Ectodermal cell (in vitro differentiated cells): ENCODE results near the gene ENAH.
"Not testable (repeated sequence)": the region's sequence is repeated elsewhere in the genome, so short reads cannot be mapped to it uniquely, and the experiment has no call there.

Experiments
- H3K27ac ChIP-seq: 2 replicates; pipeline ENCODE4 v1.7.0; 2013; ENCODE audit warnings: mild to moderate bottlenecking, low read depth, low read length; ENCODE audit not compliant: insufficient read depth, poor library complexity, severe bottlenecking
- H3K27me3 ChIP-seq: 2 replicates; pipeline ENCODE4 v1.7.0; 2013; ENCODE audit warnings: mild to moderate bottlenecking, low read length; ENCODE audit not compliant: insufficient read depth, control insufficient read depth, poor library complexity, severe bottlenecking
- H3K36me3 ChIP-seq: one replicate; pipeline ENCODE4 v1.7.0; 2013; ENCODE audit warnings: low read length; ENCODE audit not compliant: control insufficient read depth, insufficient read depth
- H3K4me1 ChIP-seq: one replicate; pipeline ENCODE4 v1.7.0; 2013; ENCODE audit warnings: low read length; ENCODE audit not compliant: control insufficient read depth, insufficient read depth
- H3K4me3 ChIP-seq: 2 replicates; pipeline ENCODE4 v1.7.0; 2013; ENCODE audit warnings: low read depth, low read length, control low read depth; ENCODE audit not compliant: insufficient read depth
- H3K9me3 ChIP-seq: 2 replicates; pipeline ENCODE4 v1.7.0; 2013; ENCODE audit warnings: mild to moderate bottlenecking, low read length, moderate library complexity; ENCODE audit not compliant: control insufficient read depth
- WGBS, 2 experiments: methylation state at CpG; one replicate each; pipeline ENCODE4 v1.1.7; 2013; ENCODE audit warnings: missing lambda C conversion rate in 2 of 2; 5-methylcytosine and 5-hydroxymethylcytosine counted together

Gene ENAH

DNA sequence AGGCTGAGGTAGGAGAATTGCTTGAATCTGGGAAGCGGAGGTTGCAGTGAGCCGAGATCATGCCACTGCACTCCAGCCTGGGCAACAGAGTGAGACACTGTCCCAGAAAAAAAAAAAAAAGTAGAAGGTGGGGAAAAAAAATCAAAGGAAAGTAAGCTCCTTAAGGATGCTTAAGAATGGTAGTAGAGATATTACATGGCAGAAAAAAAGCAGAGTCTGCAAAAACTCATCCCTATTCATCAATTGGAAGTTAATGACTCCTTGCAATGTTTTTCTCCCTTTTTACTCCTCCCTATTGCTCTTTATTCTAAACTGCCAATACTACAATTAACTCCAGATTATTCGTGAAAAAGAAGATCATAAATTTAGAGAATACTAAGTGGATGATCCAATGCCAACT is 23.4 kb downstream of the ENAH start:
- Histone ChIP-seq H3K27ac (no peak overlapping the region), H3K4me3 (no peak overlapping the region), H3K9me3 (no peaks in the 10 kb centered on the region), H3K27me3 (no peaks in the 10 kb centered on the region), H3K36me3 (no peaks in the 10 kb centered on the region), H3K4me1 (peaks cover 12% of the 10 kb centered on the region)
- 90 to 97% methylated on average over 2 to 3 of the region's 3 CpGs for WGBS, 2 experiments

DNA sequence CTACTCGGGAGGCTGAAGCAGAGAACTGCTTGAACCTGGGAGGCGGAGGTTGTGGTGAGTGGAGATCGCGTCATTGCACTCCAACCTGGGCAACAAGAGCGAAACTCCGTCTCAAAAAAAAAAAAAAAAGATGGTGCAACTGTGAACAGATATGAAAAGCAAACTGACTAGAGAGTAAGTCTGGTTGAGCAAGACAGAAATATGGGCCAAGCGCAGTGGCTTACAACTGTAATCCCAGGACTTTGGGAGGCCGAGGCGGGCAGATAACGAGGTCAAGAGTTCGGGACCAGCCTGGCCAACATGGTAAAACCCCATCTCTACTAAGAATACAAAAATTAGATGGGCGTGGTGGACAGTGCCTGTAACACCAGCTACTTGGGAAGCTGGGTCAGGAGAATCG is 24.1 kb downstream of the ENAH start:
- H3K27ac ChIP-seq, H3K27me3 ChIP-seq, H3K9me3 ChIP-seq, H3K4me3 ChIP-seq, H3K36me3 ChIP-seq: not testable (repeated sequence)
- WGBS, 2 experiments: 93 to 97% methylated on average over 13 of the region's 13 CpGs
- H3K4me1 ChIP-seq: peaks cover 12% of the 10 kb centered on the region

DNA sequence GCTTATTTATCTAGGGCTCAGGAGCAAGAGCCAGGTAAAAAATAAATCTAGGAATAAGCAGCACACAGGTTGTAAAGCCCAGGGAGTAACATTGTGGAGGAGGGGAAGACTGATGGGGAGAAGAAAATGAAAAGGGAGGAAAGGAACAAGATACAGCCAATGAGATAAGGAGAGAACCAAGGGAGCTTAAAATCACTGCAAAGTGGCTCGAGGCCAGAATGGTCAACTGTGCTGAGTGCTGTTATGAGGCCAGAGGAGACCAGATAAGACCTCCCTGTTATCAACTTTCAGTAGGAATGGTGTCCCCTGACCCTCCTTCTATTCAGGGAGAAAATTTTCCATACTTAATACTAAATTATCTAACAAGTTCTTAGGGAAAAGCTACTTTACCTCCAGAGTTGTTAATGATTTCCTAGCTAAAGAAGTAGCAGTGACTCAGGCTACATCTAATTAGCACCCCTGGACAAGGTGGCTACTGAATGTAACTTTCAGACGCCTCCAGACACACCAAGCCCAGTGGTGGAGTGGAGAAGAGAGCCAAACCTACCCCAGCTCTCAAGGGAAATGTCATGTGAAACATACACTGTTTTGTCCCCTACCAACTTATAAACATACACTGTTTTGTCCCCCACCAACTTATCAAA is 25.5 kb downstream of the ENAH start:
- Histone ChIP-seq H3K9me3 (no peaks in the 10 kb centered on the region), H3K27me3 (no peaks in the 10 kb centered on the region), H3K4me3 (no peak overlapping the region), H3K36me3 (peaks cover 3% of the 10 kb centered on the region), H3K4me1 (peaks cover 12% of the 10 kb centered on the region), H3K27ac (no peak overlapping the region)
- WGBS, 2 experiments: 83 to 88% methylated on average over 2 of the region's 2 CpGs

DNA sequence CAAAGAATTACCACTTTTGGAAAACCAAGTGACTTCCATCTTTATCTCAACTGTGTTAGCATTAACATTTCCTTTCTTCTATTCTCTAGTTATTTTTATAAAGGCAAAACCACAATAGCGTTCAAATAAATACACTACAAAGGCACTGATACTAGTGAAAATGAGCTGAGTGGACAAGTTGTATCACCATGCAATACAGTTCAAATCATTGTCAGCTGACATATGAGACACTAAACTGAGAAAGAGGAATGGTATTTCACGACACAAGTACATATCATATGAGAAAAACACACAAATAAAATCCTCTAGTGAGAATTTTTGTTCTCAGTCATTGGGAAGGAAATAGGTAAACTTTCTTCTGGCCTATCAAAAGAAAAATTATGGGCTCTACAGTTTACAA is 26.2 kb downstream of the ENAH start:
- Histone ChIP-seq H3K36me3 (peaks cover 4% of the 10 kb centered on the region), H3K27ac (no peak overlapping the region), H3K9me3 (no peaks in the 10 kb centered on the region), H3K4me3 (no peak overlapping the region), H3K27me3 (no peaks in the 10 kb centered on the region), H3K4me1 (peaks cover 12% of the 10 kb centered on the region)
- WGBS, 2 experiments: 91 to 95% methylated on average over 1 to 2 of the region's 2 CpGs

DNA sequence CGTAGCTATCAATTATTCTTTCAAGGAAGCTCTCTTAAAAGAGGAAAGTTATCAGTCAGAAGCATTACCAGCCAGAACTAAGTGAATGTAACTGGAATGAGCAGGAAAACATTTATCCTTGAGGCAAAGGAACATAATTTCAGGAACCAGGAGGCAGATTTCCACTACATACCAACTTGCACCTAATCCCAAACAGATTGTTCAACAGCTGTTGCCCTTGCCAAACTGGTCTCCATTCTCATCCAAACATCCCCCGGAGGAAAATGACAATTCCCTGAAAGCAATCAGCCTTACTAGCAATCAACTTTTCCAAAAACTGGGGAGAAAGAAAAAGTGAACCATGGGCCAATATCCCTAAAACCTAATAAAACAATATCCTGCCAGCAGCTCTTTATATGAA is 35.0 kb downstream of the ENAH start:
- H3K27ac ChIP-seq: no peak overlapping the region
- H3K27me3 ChIP-seq: no peaks in the 10 kb centered on the region
- H3K4me3 ChIP-seq: no peak overlapping the region
- peaks cover 4% of the 10 kb centered on the region for H3K36me3 ChIP-seq
- WGBS, 2 experiments: 95 to 97% methylated on average over 2 of the region's 2 CpGs
- H3K4me1 ChIP-seq: no peaks in the 10 kb centered on the region
- peaks cover 4% of the 10 kb centered on the region for H3K9me3 ChIP-seq

DNA sequence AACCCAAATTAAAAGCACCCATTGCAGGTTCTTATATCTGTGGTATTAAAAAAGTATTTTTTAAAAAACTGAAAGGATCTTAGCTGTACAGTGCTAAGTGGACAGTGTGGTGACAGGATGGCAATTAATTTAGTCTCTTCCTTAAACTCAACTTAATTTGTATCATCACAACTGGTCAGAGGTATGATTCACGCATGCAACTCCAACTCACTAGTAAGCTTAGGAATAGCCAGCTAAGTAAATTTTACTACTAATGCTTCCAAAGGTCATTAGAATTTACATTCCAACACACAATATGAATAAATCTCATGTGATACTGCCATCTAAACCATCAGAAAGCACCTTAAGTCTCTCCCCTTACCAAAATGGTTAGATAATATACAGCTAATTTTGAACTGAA is 35.4 kb downstream of the ENAH start:
- H3K9me3 ChIP-seq: peaks cover 4% of the 10 kb centered on the region

DNA sequence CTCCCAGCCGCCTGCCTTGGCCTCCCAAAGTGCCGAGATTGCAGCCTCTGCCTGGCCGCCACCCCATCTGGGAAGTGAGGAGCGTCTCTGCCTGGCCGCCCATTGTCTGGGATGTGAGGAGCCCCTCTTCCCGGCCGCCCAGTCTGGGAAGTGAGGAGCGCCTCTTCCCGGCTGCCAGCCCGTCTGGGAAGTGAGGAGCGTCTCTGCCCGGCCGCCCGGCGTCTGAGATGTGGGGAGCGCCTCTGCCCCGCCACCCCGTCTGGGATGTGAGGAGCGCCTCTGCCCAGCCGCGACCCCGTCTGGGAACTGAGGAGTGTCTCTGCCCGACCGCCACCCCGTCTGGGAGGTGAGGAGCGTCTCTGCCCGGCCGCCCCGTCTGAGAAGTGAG is 37.5 kb downstream of the ENAH start:
- H3K9me3 ChIP-seq, H3K4me3 ChIP-seq: not testable (repeated sequence)
- WGBS, 2 experiments: 90 to 97% methylated on average over 16 to 18 of the region's 29 CpGs

More for the DNA sequence above, 35.4 kb downstream of the ENAH start:
- Histone ChIP-seq H3K4me1 (no peaks in the 10 kb centered on the region), H3K27ac (no peak overlapping the region), H3K27me3 (no peaks in the 10 kb centered on the region), H3K36me3 (peaks cover 2% of the 10 kb centered on the region), H3K4me3 (no peak overlapping the region)
- 96 to 100% methylated on average over 1 of the region's 1 CpG for WGBS, 2 experiments

DNA sequence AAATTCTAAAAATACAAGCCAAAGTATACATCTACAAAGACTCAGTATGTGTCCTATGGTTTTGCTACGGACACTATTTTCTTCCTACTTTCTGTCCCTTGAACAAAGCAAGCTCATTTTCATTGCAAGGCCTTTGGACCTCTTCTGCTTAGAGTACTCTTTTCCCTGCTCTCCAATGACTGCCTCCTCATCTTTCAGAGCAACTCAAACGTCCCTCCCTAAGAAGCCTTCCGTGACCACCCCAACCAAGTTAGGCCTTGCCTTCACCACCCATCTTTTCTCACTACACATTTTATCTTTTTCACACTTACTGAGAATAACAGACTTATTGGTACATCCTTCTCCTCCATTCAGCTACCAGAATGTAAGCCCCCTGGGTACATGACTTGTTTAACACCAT is 39.9 kb downstream of the ENAH start:
- no peaks in the 10 kb centered on the region for H3K27me3 ChIP-seq
- no peaks in the 10 kb centered on the region for H3K9me3 ChIP-seq
- peaks cover 14% of the 10 kb centered on the region for H3K4me1 ChIP-seq
- no peak overlapping the region for H3K27ac ChIP-seq
- H3K36me3 ChIP-seq: peaks cover 3% of the 10 kb centered on the region
- 75 to 76% methylated on average over 3 of the region's 3 CpGs for WGBS, 2 experiments
- H3K4me3 ChIP-seq: no peak overlapping the region

More for the DNA sequence above, 37.5 kb downstream of the ENAH start:
- not testable (repeated sequence) for H3K36me3 ChIP-seq, H3K4me1 ChIP-seq, H3K27ac ChIP-seq, H3K27me3 ChIP-seq

DNA sequence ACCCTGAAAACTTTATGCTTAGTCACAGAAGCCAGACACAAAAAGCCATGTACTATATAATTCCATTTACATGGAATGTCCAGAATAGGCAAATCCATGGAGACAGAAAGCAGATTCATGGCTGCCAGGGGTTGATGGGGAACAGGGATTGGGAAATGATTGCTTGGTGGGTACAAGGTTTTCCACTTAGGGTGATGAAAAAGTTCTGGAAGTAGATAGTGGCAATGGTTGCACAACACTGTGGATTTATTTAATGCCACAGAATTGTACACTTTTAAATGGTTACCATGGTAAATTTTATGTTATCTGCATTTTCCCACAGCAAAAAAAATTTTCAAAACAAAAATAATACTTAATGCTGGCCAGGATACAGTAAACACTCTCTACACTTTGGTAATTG is 40.6 kb downstream of the ENAH start:
- Histone ChIP-seq H3K9me3 (no peaks in the 10 kb centered on the region), H3K27ac (no peak overlapping the region), H3K4me1 (peaks cover 21% of the 10 kb centered on the region), H3K27me3 (no peaks in the 10 kb centered on the region), H3K36me3 (peaks cover 3% of the 10 kb centered on the region), H3K4me3 (no peak overlapping the region)

DNA sequence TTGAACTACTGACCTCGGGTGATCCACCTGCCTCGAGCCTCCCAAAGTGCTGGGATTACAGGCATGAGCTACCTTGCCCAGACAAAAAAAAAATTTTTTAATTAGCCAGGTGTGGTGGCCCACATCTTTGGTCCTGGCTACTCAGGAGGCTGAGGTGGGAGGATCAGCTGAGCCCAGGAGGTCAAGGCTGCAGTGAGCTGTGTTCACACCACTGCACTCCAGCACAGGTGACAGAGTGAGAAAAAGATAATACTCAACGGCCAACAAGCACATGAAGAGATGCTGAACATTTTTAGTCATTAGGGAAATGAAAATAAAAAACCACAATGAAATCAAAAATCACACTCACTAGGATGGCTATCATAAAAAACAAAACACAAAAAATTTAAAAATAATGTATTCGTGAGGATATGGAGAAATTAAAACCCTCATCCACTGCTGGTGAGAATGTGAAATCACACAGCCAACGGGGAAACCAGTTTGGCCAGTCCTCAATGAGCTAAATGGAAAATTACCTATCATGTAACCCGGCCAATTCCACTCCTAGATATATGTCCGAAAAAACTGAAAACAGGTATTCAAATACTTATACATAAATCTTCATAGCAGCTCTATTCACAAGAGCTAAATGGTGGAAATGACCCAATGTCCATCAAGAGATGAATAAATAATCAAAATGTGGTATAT is 41.2 kb downstream of the ENAH start:
- no peak overlapping the region for H3K27ac ChIP-seq
- WGBS, 2 experiments: 92 to 99% methylated on average over 6 to 7 of the region's 7 CpGs
- H3K4me3 ChIP-seq: no peak overlapping the region

More for the DNA sequence above, 41.2 kb downstream of the ENAH start:
- Histone ChIP-seq H3K4me1 (peaks cover 21% of the 10 kb centered on the region), H3K9me3 (no peaks in the 10 kb centered on the region), H3K36me3 (peaks cover 3% of the 10 kb centered on the region), H3K27me3 (no peaks in the 10 kb centered on the region)
